Measurements from ENCODE around the gene SMURF1. TPM values are rescaled to one million over a fixed set of nuclear protein-coding genes. Genes with fewer than 3 reads are reported as not detected.
"Not testable (repeated sequence)": the region's sequence is repeated elsewhere in the genome, so short reads cannot be mapped to it uniquely, and the experiment has no call there.

Gene SMURF1
- total RNA-seq, 1 donor from 2014 or later, result 11.5 TPM

GRCh38 chr7:99102809-99103690 lies 40.9 kb downstream of the SMURF1 start:
- no peak for ATAC-seq
- intact Hi-C loops (cut with micrococcal nuclease), result no loop called here

DNA sequence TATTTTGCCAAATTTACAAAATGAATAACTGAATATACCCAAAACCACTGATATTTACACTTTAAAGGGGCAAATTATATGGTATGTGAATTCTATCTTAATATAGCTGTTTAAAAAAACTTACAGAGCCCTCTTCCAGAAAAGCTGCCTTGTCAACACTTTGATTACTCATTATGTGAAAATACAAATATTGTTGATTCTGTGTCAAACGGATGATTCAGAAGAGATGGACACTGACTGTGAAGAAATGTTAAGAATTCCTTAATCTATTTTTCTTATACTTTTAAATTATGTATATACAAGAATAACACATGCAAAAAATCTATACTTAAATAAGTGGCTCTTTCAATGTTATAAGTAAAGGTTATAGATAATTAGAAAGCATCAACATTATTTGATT lies 41.5 kb downstream of the SMURF1 start:
- DNase-seq (no peak), ATAC-seq (no peak)
- intact Hi-C loops (cut with micrococcal nuclease), result no loop called here

More at GRCh38 chr7:99102809-99103690, 40.9 kb downstream of the SMURF1 start:
- DNase-seq, result no peak

GRCh38 chr7:99101516-99101915 lies 42.4 kb downstream of the SMURF1 start:
- ATAC-seq; DNase-seq; intact Hi-C loops (cut with micrococcal nuclease): not testable (repeated sequence)

DNA sequence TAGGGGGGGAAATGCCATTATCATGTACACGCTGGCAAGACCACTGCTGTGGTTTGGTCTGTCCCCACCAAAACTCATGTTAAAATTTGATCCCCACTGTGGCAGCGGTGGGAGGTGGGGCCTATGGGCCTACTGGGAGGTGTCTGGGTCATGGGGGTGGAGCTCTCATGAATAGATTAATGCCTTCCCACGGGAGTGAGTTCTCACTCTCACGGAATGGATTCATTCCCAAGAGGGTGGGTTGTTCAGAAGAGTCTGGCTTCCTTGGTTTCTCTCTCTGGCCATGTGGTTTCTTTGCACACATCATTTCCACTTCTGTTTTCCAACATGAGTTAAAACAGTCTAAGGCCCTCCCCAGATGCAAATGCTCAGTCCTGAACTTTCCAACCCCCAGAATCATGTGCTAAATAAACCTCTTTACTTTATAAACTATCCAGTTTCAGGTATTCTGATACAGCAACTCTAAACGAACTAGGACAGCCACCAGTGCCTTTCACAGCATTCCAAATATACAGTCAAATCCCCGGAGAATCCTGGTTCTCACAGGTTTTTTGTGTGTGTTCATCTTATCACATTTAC lies 44.3 kb downstream of the SMURF1 start:
- ATAC-seq, result peak; percentile 45
- intact Hi-C loops (cut with micrococcal nuclease), result no loop called here
- DNase-seq, result no peak

- DNase-seq (no peak), ATAC-seq (peak; percentile 43)
- intact Hi-C loops (cut with micrococcal nuclease), result no loop called here
Measured at GRCh38 chr7:99098824-99099498, 44.9 kb downstream of the SMURF1 start.

GRCh38 chr7:99098286-99098823 lies 45.6 kb downstream of the SMURF1 start:
- DNase-seq (no peak), ATAC-seq (no peak)
- intact Hi-C loops (cut with micrococcal nuclease), result no loop called here

GRCh38 chr7:99097730-99098129 lies 46.2 kb downstream of the SMURF1 start:
- no peak for DNase-seq
- intact Hi-C loops (cut with micrococcal nuclease), result no loop called here
- ATAC-seq, result no peak

GRCh38 chr7:99096124-99096887 lies 47.6 kb downstream of the SMURF1 start:
- peak; percentile 79 for ATAC-seq
- intact Hi-C loops (cut with micrococcal nuclease), result no loop called here
- no peak for DNase-seq

DNA sequence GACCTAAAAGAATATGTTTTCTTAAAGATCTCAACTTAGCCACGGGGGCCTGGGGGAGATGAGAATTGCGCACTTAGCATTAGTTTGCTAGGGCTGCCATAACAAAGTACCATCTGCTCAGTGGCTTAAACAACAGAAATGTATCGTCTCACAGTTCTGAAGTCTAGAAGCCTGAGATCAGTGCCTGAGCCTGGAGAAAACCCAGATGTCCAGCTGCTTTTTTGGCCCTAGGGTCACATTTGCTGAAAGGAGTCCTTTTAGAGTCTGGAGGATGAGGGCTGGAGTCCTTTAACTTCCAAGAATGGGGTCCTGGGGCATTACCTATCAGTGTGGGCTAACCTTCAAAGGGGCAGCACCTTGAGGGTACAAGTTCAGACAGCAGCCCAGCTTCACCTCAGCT lies 48.2 kb downstream of the SMURF1 start:
- ATAC-seq (peak; percentile 77), DNase-seq (no peak)
- intact Hi-C loops (cut with micrococcal nuclease), result no loop called here

DNA sequence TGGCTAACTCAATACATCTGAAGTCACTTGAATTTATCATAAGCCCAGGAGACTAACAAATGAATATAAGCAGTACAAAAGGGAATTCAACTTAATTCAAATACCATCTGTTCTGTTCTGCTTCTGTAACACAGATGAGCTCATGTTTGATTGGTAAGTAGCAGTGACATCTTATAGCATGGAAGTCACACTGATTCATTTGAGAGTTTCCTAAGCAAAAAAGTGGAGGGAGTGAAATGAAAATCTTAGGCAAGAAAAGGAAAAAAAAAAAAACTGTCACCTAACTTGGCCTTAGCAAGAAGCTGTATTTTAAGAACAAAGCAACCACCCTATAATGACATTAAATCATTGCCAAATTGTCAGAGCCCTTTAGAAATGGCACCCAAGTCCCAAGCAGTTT lies 49.5 kb downstream of the SMURF1 start:
- intact Hi-C loops (cut with micrococcal nuclease), result no loop called here
- DNase-seq, result no peak
- no peak for ATAC-seq

DNA sequence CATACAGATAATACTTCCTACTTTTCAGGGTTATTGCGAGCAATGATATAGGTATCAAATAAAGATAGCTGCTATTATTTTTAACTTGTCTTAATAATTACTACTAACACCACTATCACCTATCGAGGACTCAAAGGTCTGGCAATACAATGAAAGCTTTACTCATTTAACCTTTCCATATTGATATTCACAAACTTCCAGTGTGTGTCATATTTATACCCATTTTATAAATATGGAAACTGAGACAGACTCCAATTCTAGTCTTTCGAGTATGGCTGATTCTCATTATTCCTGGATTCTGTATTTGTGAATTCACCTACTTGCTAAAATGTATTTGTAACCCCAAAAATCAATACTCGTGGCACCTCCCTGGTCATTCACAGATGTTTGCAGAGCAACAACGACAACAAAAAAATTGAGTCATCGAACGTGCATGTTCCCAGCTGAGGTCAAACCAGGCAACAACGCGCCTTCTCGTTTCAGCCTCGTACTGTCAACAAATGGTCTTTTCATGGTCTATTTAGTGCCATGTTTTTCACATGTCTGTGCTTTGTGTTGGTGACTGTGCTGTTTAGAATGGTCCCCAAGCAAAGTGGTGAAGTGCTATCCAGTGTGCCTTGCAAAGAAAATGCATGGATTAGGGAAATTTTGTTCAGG lies 51.7 kb downstream of the SMURF1 start:
- ATAC-seq (no peak), DNase-seq (no peak)
- intact Hi-C loops (cut with micrococcal nuclease), result no loop called here

- no peak for ATAC-seq
- DNase-seq, result no peak
- intact Hi-C loops (cut with micrococcal nuclease), result no loop called here
Measured at GRCh38 chr7:99090771-99091542, 53.0 kb downstream of the SMURF1 start.

- no peak for DNase-seq
- no peak for ATAC-seq
- intact Hi-C loops (cut with micrococcal nuclease), result no loop called here
Measured at GRCh38 chr7:99089914-99090629, 53.8 kb downstream of the SMURF1 start.

DNA sequence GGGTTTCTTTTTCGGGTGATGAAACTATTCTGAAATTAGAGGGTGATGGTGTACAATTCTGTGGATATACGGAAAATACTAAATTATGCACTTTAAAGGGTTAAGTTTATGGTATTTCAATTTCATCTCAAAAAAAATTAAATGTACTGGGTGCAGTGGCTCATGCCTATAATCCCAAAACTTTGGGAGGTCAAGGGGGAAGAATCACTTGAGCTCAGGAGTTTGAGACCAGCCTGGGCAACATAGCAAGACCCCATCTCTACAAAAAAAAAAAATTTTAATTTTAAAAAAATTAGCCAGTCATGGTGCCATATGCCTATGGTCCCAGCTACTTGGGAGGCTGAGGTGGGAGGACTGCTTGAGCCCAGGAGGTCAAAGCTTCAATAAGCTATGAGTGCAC lies 57.0 kb downstream of the SMURF1 start:
- no peak for DNase-seq
- ATAC-seq, result no peak
- intact Hi-C loops (cut with micrococcal nuclease), result no loop called here

- DNase-seq (no peak), ATAC-seq (no peak)
- intact Hi-C loops (cut with micrococcal nuclease), result no loop called here
Measured at GRCh38 chr7:99086532-99086931, 57.4 kb downstream of the SMURF1 start.

DNA sequence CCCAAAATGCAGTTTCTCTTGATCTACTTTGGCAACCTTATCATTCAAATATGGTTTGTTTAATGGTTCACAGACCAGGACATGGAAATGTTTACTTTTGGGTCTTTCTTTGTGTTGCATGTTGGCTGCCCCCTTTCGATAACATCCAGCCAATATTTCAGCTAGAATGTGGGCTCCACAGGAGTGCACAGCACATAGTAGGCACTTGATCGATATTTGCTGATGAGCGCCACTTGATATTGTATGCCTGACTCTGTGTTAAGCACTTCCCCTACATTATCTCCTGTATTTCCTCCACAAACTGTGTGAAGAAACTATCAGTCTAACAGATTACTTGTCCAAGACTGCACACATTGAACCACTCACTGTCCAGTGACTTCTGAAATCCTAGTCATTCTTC lies 60.2 kb downstream of the SMURF1 start:
- DNase-seq (no peak), ATAC-seq (no peak)
- intact Hi-C loops (cut with micrococcal nuclease), result no loop called here

DNA sequence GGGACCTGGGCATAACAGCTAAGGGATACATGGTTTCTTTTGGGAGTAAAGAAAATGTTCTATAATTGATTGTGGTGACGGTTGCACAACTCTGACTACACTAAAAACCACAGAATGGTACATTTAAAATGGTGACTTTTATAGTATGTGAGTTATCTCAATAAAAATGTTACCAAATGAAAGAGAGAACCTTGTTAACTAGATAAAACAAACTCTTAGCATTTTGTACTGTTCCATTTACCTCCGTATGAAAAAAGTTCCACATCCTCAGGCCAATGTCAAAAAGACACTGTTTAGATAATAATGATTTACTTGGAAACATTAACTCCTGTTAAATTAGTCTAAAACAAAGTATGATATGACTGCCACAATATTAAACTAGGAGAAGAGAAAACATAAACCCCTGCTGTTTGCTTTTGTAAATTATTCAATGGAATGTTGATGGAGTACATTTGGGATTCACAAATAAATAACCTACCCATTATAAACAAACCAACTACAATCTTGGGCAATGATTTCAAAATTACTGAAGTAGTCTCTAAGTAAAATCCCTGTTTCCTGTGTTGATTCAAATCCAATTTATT lies 60.7 kb downstream of the SMURF1 start:
- ATAC-seq (no peak), DNase-seq (no peak)
- intact Hi-C loops (cut with micrococcal nuclease), result no loop called here
